CD4-positive, alpha-beta memory T cell (primary cell): ENCODE measurements around the gene ZSWIM5. TPM values are rescaled to one million over a fixed set of nuclear protein-coding genes. Genes with fewer than 3 reads are reported as not detected.
"Not testable (repeated sequence)": the region's sequence is repeated elsewhere in the genome, so short reads cannot be mapped to it uniquely, and the experiment has no call there.

ENCODE experiments used
- CTCF ChIA-PET: fragments of 350-600 bp; sonication (Branson Sonifier 250); formaldehyde crosslinking; loops from one replicate; lab custom pipeline; 2021; ENCODE audit warnings: inconsistent platforms; ENCODE audit not compliant: partially characterized antibody; lab: Charles Lee
- POLR2A ChIA-PET: fragments of 350-600 bp; sonication (Branson Sonifier 250); formaldehyde crosslinking; loops from one replicate; lab custom pipeline; 2021; ENCODE audit not compliant: partially characterized antibody; lab: Charles Lee
- DNase-seq, 5 donors: peaks; one replicate each; pipeline versions ENCODE4 v3.0.0 to v3.0.0-alpha.2; 2020 to 2022; ENCODE audit warnings: mixed read lengths in 1 of 5
- H3K27ac ChIP-seq: one replicate; pipeline ENCODE4 v1.7.0; 2013; ENCODE audit warnings: low read depth, low read length
- H3K27me3 ChIP-seq: 2 replicates; pipeline ENCODE4 v1.7.0; 2013; ENCODE audit warnings: mild to moderate bottlenecking, low read length, moderate library complexity; ENCODE audit not compliant: insufficient read depth
- H3K36me3 ChIP-seq: 2 replicates; pipeline ENCODE4 v1.7.0; 2013; ENCODE audit warnings: mild to moderate bottlenecking, low read length, moderate library complexity; ENCODE audit not compliant: insufficient read depth
- H3K4me1 ChIP-seq: 2 replicates; pipeline ENCODE4 v1.7.0; 2013; ENCODE audit warnings: mild to moderate bottlenecking, low read length, moderate library complexity; ENCODE audit not compliant: insufficient read depth
- H3K4me3 ChIP-seq, 2 donors: one replicate each; pipeline ENCODE4 v1.7.0; 2013; ENCODE audit warnings: low read length in 2 of 2, mild to moderate bottlenecking in 1 of 2
- H3K9me3 ChIP-seq, 2 donors: one replicate each; pipeline ENCODE4 v1.7.0; 2013; ENCODE audit warnings: low read length in 2 of 2, control low read depth in 1 of 2; ENCODE audit not compliant: control insufficient read depth in 1 of 2
- H3K27ac Mint-ChIP-seq, 7 donors: one replicate each; pipeline ENCODE4 v1.8.0; 2020 to 2021; ENCODE audit warnings: mixed read lengths in 7 of 7, mild to moderate bottlenecking in 6 of 7, inconsistent platforms in 3 of 7, moderate library complexity in 3 of 7
- H3K27me3 Mint-ChIP-seq, 2 donors: one replicate each; pipeline ENCODE4 v1.8.0; 2020 to 2021; ENCODE audit warnings: mixed read lengths in 2 of 2
- H3K36me3 Mint-ChIP-seq, 2 donors: one replicate each; pipeline ENCODE4 v1.8.0; 2020 to 2021; ENCODE audit warnings: mixed read lengths in 2 of 2, inconsistent platforms in 1 of 2, mild to moderate bottlenecking in 1 of 2
- H3K4me1 Mint-ChIP-seq, 4 donors: one replicate each; pipeline ENCODE4 v1.8.0; 2020 to 2021; ENCODE audit warnings: mixed read lengths in 4 of 4, mild to moderate bottlenecking in 1 of 4
- H3K4me3 Mint-ChIP-seq, 8 donors: one replicate each; pipeline ENCODE4 v1.8.0; 2020 to 2021; ENCODE audit warnings: mixed read lengths in 8 of 8, mild to moderate bottlenecking in 7 of 8, moderate library complexity in 6 of 8, inconsistent platforms in 3 of 8
- H3K9me3 Mint-ChIP-seq, 8 donors: one replicate each; pipeline ENCODE4 v1.8.0; 2020 to 2021; ENCODE audit warnings: mixed read lengths in 8 of 8, mild to moderate bottlenecking in 5 of 8, inconsistent platforms in 3 of 8, moderate library complexity in 1 of 8
- intact Hi-C: fragments of 100-400 bp; cut with micrococcal nuclease; formaldehyde crosslinking; loops from one replicate; pipeline ENCODE4 v1.15.1; 2023
- polyA plus RNA-seq, 2 donors: library from polyadenylated mRNA; unstranded; fragments of 300-500 nt; fragmentation: Illumina TruSeq; gene quantifications; one replicate each; pipeline ENCODE4 v1.2.3, GENCODE V29; 2021
- total RNA-seq, 2 experiments: library from RNA; stranded (reverse); gene quantifications; one replicate each; pipeline ENCODE4 v1.2.3, GENCODE V29; 2021

The ZSWIM5 gene
- total and polyA plus RNA-seq, 4 experiments from 2014 or later, result 0.09 to 3.7 (median 2.0) TPM

GRCh38 chr1:45243476-45244343 lies 37.3 kb upstream of the ZSWIM5 start:
- H3K4me3 ChIP-seq, result no peak overlapping the region
- POLR2A ChIA-PET, result no interaction called here
- H3K4me1 Mint-ChIP-seq, result peaks cover 6 to 13% (median 9%) of the 10 kb centered on the region in 4 donors

GRCh38 chr1:45238846-45239245 lies 32.4 kb upstream of the ZSWIM5 start:
- ChIA-PET CTCF (interaction anchor here (0.6 kb wide), 1 partner anchor 207 kb away, joined by 3 read pairs; no protein-coding TSS in a partner anchor), POLR2A (no interaction called here)
- Mint-ChIP-seq H3K9me3 (peaks cover 0 to 22% (median 13%) of the 10 kb centered on the region in 8 donors), H3K4me1 (no peaks in the 10 kb centered on the region), H3K27ac (no peak overlapping the region), H3K36me3 (no peaks in the 10 kb centered on the region), H3K27me3 (peaks cover 0 to 2% of the 10 kb centered on the region in 2 donors), H3K4me3 (no peak overlapping the region)
- no peak overlapping the region for H3K4me3 ChIP-seq
- DNase-seq, result no peak
- H3K36me3 ChIP-seq, result no peaks in the 10 kb centered on the region
- intact Hi-C loops, result no loop called here
- H3K27ac ChIP-seq, result no peak overlapping the region
- H3K9me3 ChIP-seq, result no peaks in the 10 kb centered on the region
- H3K27me3 ChIP-seq, result no peaks in the 10 kb centered on the region
- no peaks in the 10 kb centered on the region for H3K4me1 ChIP-seq

More at GRCh38 chr1:45243476-45244343, 37.3 kb upstream of the ZSWIM5 start:
- Mint-ChIP-seq H3K9me3 (peaks cover 3 to 14% (median 10%) of the 10 kb centered on the region in 8 donors), H3K4me3 (no peak overlapping the region), H3K27me3 (no peaks in the 10 kb centered on the region), H3K36me3 (no peaks in the 10 kb centered on the region), H3K27ac (no peak overlapping the region)
- DNase-seq, result no peak
- intact Hi-C loops, result no loop called here
- Histone ChIP-seq H3K27ac (no peak overlapping the region), H3K27me3 (no peaks in the 10 kb centered on the region), H3K4me1 (no peaks in the 10 kb centered on the region), H3K36me3 (no peaks in the 10 kb centered on the region), H3K9me3 (no peaks in the 10 kb centered on the region)
- CTCF ChIA-PET, result no interaction called here

GRCh38 chr1:45236136-45236535 lies 29.7 kb upstream of the ZSWIM5 start:
- H3K27me3 Mint-ChIP-seq, result peaks cover 0 to 2% of the 10 kb centered on the region in 2 donors
- Histone ChIP-seq H3K27ac (no peak overlapping the region), H3K9me3 (no peaks in the 10 kb centered on the region), H3K4me1 (no peaks in the 10 kb centered on the region), H3K36me3 (no peaks in the 10 kb centered on the region), H3K27me3 (no peaks in the 10 kb centered on the region), H3K4me3 (no peak overlapping the region)
- intact Hi-C loops, result no loop called here
- H3K4me1 Mint-ChIP-seq, result no peaks in the 10 kb centered on the region
- H3K36me3 Mint-ChIP-seq, result no peaks in the 10 kb centered on the region
- H3K27ac Mint-ChIP-seq, result no peak overlapping the region
- H3K9me3 Mint-ChIP-seq, result peaks cover 0 to 15% (median 6%) of the 10 kb centered on the region in 8 donors
- no peak overlapping the region for H3K4me3 Mint-ChIP-seq
- ChIA-PET POLR2A (no interaction called here), CTCF (no interaction called here)
- no peak for DNase-seq

- H3K27me3 ChIP-seq, result no peaks in the 10 kb centered on the region
- peak in 4 of 5 donors; percentile 11 to 26 (median 16) for DNase-seq
- no peaks in the 10 kb centered on the region for H3K4me1 ChIP-seq
- ChIA-PET CTCF (interaction anchor here (0.6 to 1.4 kb wide), 4 partner anchors 14 to 217 kb away, joined by 3 to 9 read pairs (median 4); no protein-coding TSS in a partner anchor), POLR2A (interaction anchor here (0.7 kb wide), 1 partner anchor 212 kb away, joined by 3 read pairs; no protein-coding TSS in a partner anchor)
- peaks cover 0 to 4% (median 0%) of the 10 kb centered on the region in 8 donors for H3K9me3 Mint-ChIP-seq
- no peaks in the 10 kb centered on the region for H3K36me3 Mint-ChIP-seq
- intact Hi-C loops, result loop anchor here (1.0 kb wide), 2 partner anchors 212 to 216 kb away; no protein-coding TSS in a partner anchor
- no peaks in the 10 kb centered on the region for H3K4me1 Mint-ChIP-seq
- no peak overlapping the region for H3K27ac ChIP-seq
- peaks cover 0 to 1% of the 10 kb centered on the region in 2 donors for H3K27me3 Mint-ChIP-seq
- H3K36me3 ChIP-seq, result no peaks in the 10 kb centered on the region
- no peak overlapping the region for H3K4me3 Mint-ChIP-seq
- H3K27ac Mint-ChIP-seq, result no peak overlapping the region
- H3K4me3 ChIP-seq, result no peak overlapping the region
- H3K9me3 ChIP-seq, result no peaks in the 10 kb centered on the region
Measured at GRCh38 chr1:45230537-45230936, 24.1 kb upstream of the ZSWIM5 start.

- H3K9me3 ChIP-seq, result no peaks in the 10 kb centered on the region
- Mint-ChIP-seq H3K27ac (no peak overlapping the region), H3K27me3 (peaks cover 0 to 1% of the 10 kb centered on the region in 2 donors), H3K4me1 (no peaks in the 10 kb centered on the region), H3K4me3 (no peak overlapping the region), H3K9me3 (no peaks in the 10 kb centered on the region), H3K36me3 (no peaks in the 10 kb centered on the region)
- H3K27ac ChIP-seq, result no peak overlapping the region
- no peaks in the 10 kb centered on the region for H3K27me3 ChIP-seq
- H3K4me1 ChIP-seq, result no peaks in the 10 kb centered on the region
- ChIA-PET CTCF (no interaction called here), POLR2A (no interaction called here)
- DNase-seq, result no peak
- H3K36me3 ChIP-seq, result no peaks in the 10 kb centered on the region
- intact Hi-C loops, result no loop called here
- no peak overlapping the region for H3K4me3 ChIP-seq
Measured at GRCh38 chr1:45225598-45225997, 19.2 kb upstream of the ZSWIM5 start.

- H3K36me3 ChIP-seq, DNase-seq, H3K9me3 Mint-ChIP-seq, intact Hi-C loops, CTCF ChIA-PET, H3K36me3 Mint-ChIP-seq, H3K27ac ChIP-seq, H3K27me3 Mint-ChIP-seq, H3K4me3 Mint-ChIP-seq, H3K9me3 ChIP-seq, H3K4me3 ChIP-seq, H3K27ac Mint-ChIP-seq, POLR2A ChIA-PET, H3K27me3 ChIP-seq, H3K4me1 ChIP-seq, H3K4me1 Mint-ChIP-seq: not testable (repeated sequence)
Measured at GRCh38 chr1:45223710-45224109, 17.3 kb upstream of the ZSWIM5 start.

GRCh38 chr1:45221716-45222115 lies 15.3 kb upstream of the ZSWIM5 start:
- DNase-seq, result no peak
- Histone ChIP-seq H3K9me3 (no peaks in the 10 kb centered on the region), H3K36me3 (no peaks in the 10 kb centered on the region), H3K4me1 (no peaks in the 10 kb centered on the region), H3K4me3 (no peak overlapping the region), H3K27ac (no peak overlapping the region), H3K27me3 (no peaks in the 10 kb centered on the region)
- intact Hi-C loops, result no loop called here
- H3K27ac Mint-ChIP-seq, result no peak overlapping the region
- ChIA-PET POLR2A (interaction anchor here (1.0 kb wide), 1 partner anchor 15 kb away, joined by 3 read pairs; the partner anchor contains the start of gene ZSWIM5), CTCF (interaction anchor here (0.6 kb wide), 1 partner anchor 136 kb away, joined by 3 read pairs; no protein-coding TSS in a partner anchor)
- H3K9me3 Mint-ChIP-seq, result no peaks in the 10 kb centered on the region
- no peak overlapping the region for H3K4me3 Mint-ChIP-seq
- peaks cover 0 to 1% of the 10 kb centered on the region in 2 donors for H3K27me3 Mint-ChIP-seq
- no peaks in the 10 kb centered on the region for H3K4me1 Mint-ChIP-seq
- H3K36me3 Mint-ChIP-seq, result no peaks in the 10 kb centered on the region
